Fibroblast of lung (primary cell): ENCODE data around the gene L3MBTL2. TPM values are rescaled to one million over a fixed set of nuclear protein-coding genes. Genes with fewer than 3 reads are reported as not detected.

Experiments used
- DNase-seq, 2 donors: peaks; one replicate each; pipeline versions ENCODE4 v3.0.0 to v3.0.0-alpha.2; 2010; ENCODE audit warnings: low read depth in 2 of 2
- H2AFZ ChIP-seq: 2 replicates; pipeline ENCODE4 v1.5.1; 2012; ENCODE audit warnings: low read length, control low read depth, inconsistent platforms
- H3K27ac ChIP-seq: 2 replicates; pipeline ENCODE4 v1.5.1; 2011; ENCODE audit warnings: low read length, control low read depth; ENCODE audit not compliant: insufficient read depth
- H3K27me3 ChIP-seq: 2 replicates; pipeline ENCODE4 v1.5.1; 2011; ENCODE audit warnings: mild to moderate bottlenecking, low read length; ENCODE audit not compliant: control insufficient read depth, insufficient read depth
- H3K36me3 ChIP-seq: 2 replicates; pipeline ENCODE4 v1.5.1; 2011; ENCODE audit warnings: low read length; ENCODE audit not compliant: control insufficient read depth, insufficient read depth
- H3K4me1 ChIP-seq: 2 replicates; pipeline ENCODE4 v1.5.1; 2011; ENCODE audit warnings: low read length; ENCODE audit not compliant: control insufficient read depth, insufficient read depth; ENCODE audit errors: extremely low read depth
- H3K4me2 ChIP-seq: 2 replicates; pipeline ENCODE4 v1.5.1; 2011; ENCODE audit warnings: low read length, control low read depth; ENCODE audit not compliant: insufficient read depth; ENCODE audit errors: extremely low read depth
- H3K4me3 ChIP-seq, 4 experiments: fragments of 200-600 bp in 1 of 4; sonication (generic) in 1 of 4; replicated peaks in 1 of 4; 2 replicates each; pipeline ENCODE4 v1.5.1; 2011 to 2016; ENCODE audit warnings: low read length in 4 of 4, low read depth in 3 of 4, mild to moderate bottlenecking in 3 of 4, control low read depth in 2 of 4, inconsistent platforms in 1 of 4, mixed read lengths in 1 of 4; ENCODE audit not compliant: insufficient read depth in 1 of 4; ENCODE audit errors: control extremely low read depth in 1 of 4
- H3K79me2 ChIP-seq: 2 replicates; pipeline ENCODE4 v1.5.1; 2012; ENCODE audit warnings: mild to moderate bottlenecking, low read length, inconsistent platforms; ENCODE audit not compliant: control insufficient read depth, insufficient read depth
- H3K9ac ChIP-seq: 2 replicates; pipeline ENCODE4 v1.5.1; 2011; ENCODE audit warnings: mild to moderate bottlenecking, low read length, control low read depth; ENCODE audit not compliant: insufficient read depth
- H3K9me3 ChIP-seq: 2 replicates; pipeline ENCODE4 v1.5.1; 2012; ENCODE audit warnings: low read depth, low read length; ENCODE audit not compliant: control insufficient read depth, insufficient read depth
- H4K20me1 ChIP-seq: 2 replicates; pipeline ENCODE4 v1.5.1; 2011; ENCODE audit warnings: low read length; ENCODE audit not compliant: control insufficient read depth, insufficient read depth; ENCODE audit errors: extremely low read depth
- CTCF ChIP-seq, 2 donors: IDR thresholded peaks in 1 of 2; conservative IDR thresholded peaks in 1 of 2; 1 replicate in 1 of 2; 2 replicates in 1 of 2; pipeline ENCODE4 v1.5.1; 2011 to 2012; ENCODE audit warnings: low read length in 2 of 2, control low read depth in 1 of 2, inconsistent platforms in 1 of 2, low read depth in 1 of 2, mild to moderate bottlenecking in 1 of 2
- EZH2 ChIP-seq: IDR thresholded peaks from 2 replicates; pipeline ENCODE4 v1.5.1; 2012; ENCODE audit warnings: low read length, control low read depth, mild to moderate bottlenecking; ENCODE audit errors: missing control alignments
- polyA plus RNA-seq, 2 donors: library from polyadenylated mRNA; depleted of rRNA in 1 of 2; stranded (reverse) in 1 of 2; unstranded in 1 of 2; fragments of >200 nt; gene quantifications; 2 replicates each; pipeline ENCODE4 v1.2.1, GENCODE V29; 2011 to 2012; ENCODE audit warnings: missing spikeins in 1 of 2
- total RNA-seq: library from RNA; depleted of rRNA; stranded (reverse); fragments of >200 nt; gene quantifications from 2 replicates; pipeline ENCODE4 v1.2.1, GENCODE V29; 2014

L3MBTL2 gene
- total and polyA plus RNA-seq, 2 donors (not counting 1 experiment from before 2014, with no cell fraction given) = 16.0 to 19.3 TPM

GRCh38 chr22:41238570-41239442 is 33.7 kb downstream of the L3MBTL2 start:
- H3K27ac ChIP-seq = no peak overlapping the region
- H3K4me2 ChIP-seq = no peak overlapping the region
- H3K27me3 ChIP-seq = no peaks in the 10 kb centered on the region
- no peaks in the 10 kb centered on the region for H3K9me3 ChIP-seq
- no peak overlapping the region for H3K9ac ChIP-seq
- TF ChIP-seq CTCF (conservative IDR thresholded peaks at IDR 0.05 in 1 of 2, IDR thresholded peaks at IDR 0.05 in 1 of 2; ENCODE audit: low read depth in 1 of 2, low read length in 2 of 2) (no peak), EZH2 (no peak)
- H3K36me3 ChIP-seq = no peaks in the 10 kb centered on the region
- H3K79me2 ChIP-seq = no peaks in the 10 kb centered on the region
- no peak overlapping the region for H3K4me3 ChIP-seq
- no peaks in the 10 kb centered on the region for H4K20me1 ChIP-seq
- H2AFZ ChIP-seq = no peak overlapping the region
- H3K4me1 ChIP-seq = no peaks in the 10 kb centered on the region
- DNase-seq = no peak

GRCh38 chr22:41239443-41240128 is 34.5 kb downstream of the L3MBTL2 start:
- H3K79me2 ChIP-seq = no peaks in the 10 kb centered on the region
- DNase-seq = no peak

More at GRCh38 chr22:41239443-41240128, 34.5 kb downstream of the L3MBTL2 start:
- no peak overlapping the region for H3K4me3 ChIP-seq
- H3K9ac ChIP-seq = no peak overlapping the region
- no peaks in the 10 kb centered on the region for H3K36me3 ChIP-seq
- no peaks in the 10 kb centered on the region for H3K4me1 ChIP-seq
- H3K4me2 ChIP-seq = no peak overlapping the region
- no peaks in the 10 kb centered on the region for H3K9me3 ChIP-seq
- H3K27me3 ChIP-seq = no peaks in the 10 kb centered on the region
- TF ChIP-seq CTCF (conservative IDR thresholded peaks at IDR 0.05 in 1 of 2, IDR thresholded peaks at IDR 0.05 in 1 of 2; ENCODE audit: low read depth in 1 of 2, low read length in 2 of 2) = no peak
- no peak for TF ChIP-seq EZH2
- no peak overlapping the region for H2AFZ ChIP-seq
- no peak overlapping the region for H3K27ac ChIP-seq
- no peaks in the 10 kb centered on the region for H4K20me1 ChIP-seq
